Muscle of leg (tissue), 16 donors: ENCODE measurements around the gene MAML2. TPM values are rescaled to one million over a fixed set of nuclear protein-coding genes. Genes with fewer than 3 reads are reported as not detected.

Source experiments
- DNase-seq: peaks from one replicate; pipeline ENCODE4 v3.0.0; 2013
- H3K27ac ChIP-seq: one replicate; pipeline ENCODE4 v1.5.1; 2013; ENCODE audit warnings: mild to moderate bottlenecking, low read length, control low read depth
- H3K27me3 ChIP-seq: one replicate; pipeline ENCODE4 v1.6.1; 2013; ENCODE audit warnings: low read length; ENCODE audit not compliant: control insufficient read depth, insufficient read depth
- H3K36me3 ChIP-seq: one replicate; pipeline ENCODE4 v1.6.1; 2013; ENCODE audit warnings: low read length; ENCODE audit not compliant: control insufficient read depth, insufficient read depth
- H3K4me1 ChIP-seq: one replicate; pipeline ENCODE4 v1.6.1; 2013; ENCODE audit warnings: low read length; ENCODE audit not compliant: control insufficient read depth, insufficient read depth
- H3K4me3 ChIP-seq: one replicate; pipeline ENCODE4 v1.5.1; 2013; ENCODE audit warnings: low read length, control low read depth
- H3K9me3 ChIP-seq: replicated peaks from 2 replicates; pipeline ENCODE4 v1.6.1; 2013; ENCODE audit warnings: low read depth, low read length; ENCODE audit not compliant: control insufficient read depth
- WGBS: methylation state at CpG from one replicate; pipeline ENCODE4 v1.1.5; 2013; ENCODE audit warnings: missing lambda C conversion rate; ENCODE audit not compliant: insufficient coverage; 5-methylcytosine and 5-hydroxymethylcytosine counted together
- long read RNA-seq, 11 donors: transcript quantifications; one replicate each; lab custom pipeline, GENCODE V29; 2026
- polyA plus RNA-seq, 8 donors: library from polyadenylated mRNA; unstranded; fragments of 120-200 nt; gene quantifications; one replicate each; pipeline versions ENCODE4 v1.2.1 to v1.2.3, GENCODE V29; 2013; ENCODE audit warnings: inconsistent platforms in 1 of 8, low replicate concordance in 1 of 8; ENCODE audit not compliant: insufficient read length in 8 of 8, insufficient read depth in 1 of 8
- total RNA-seq: library from RNA; stranded (reverse); fragments of 120-200 nt; gene quantifications from one replicate; pipeline ENCODE4 v1.2.4, GENCODE V29; 2013

MAML2 gene
- total RNA-seq (5.7 TPM), polyA plus RNA-seq (1 to 10 TPM; 4.0 to 7.8 (median 5.7) TPM)
- long read RNA-seq, donor 1: 0 reads
- long read RNA-seq, donor 2: 0 reads
- long read RNA-seq, donor 3, partial matches to known transcripts: 0 of 1 reads
- long read RNA-seq, donor 3, other reads (novel, unspliced or antisense): 0 of 1 reads
- long read RNA-seq, donor 4, partial matches to known transcripts: 0 of 1 reads
- long read RNA-seq, donor 4, other reads (novel, unspliced or antisense): 0 of 1 reads
- long read RNA-seq, donor 5, partial matches to known transcripts: 5 of 8 reads
- long read RNA-seq, donor 5, other reads (novel, unspliced or antisense): 0 of 8 reads
- long read RNA-seq, donor 6, partial matches to known transcripts: 0 of 2 reads
- long read RNA-seq, donor 6, other reads (novel, unspliced or antisense): 0 of 2 reads
- long read RNA-seq, donor 7: 0 reads
- long read RNA-seq, donor 8, partial matches to known transcripts: 5 of 8 reads
- long read RNA-seq, donor 8, other reads (novel, unspliced or antisense): 0 of 8 reads
- long read RNA-seq, donor 9: 0 reads
- long read RNA-seq, donor 10, partial matches to known transcripts: 0 of 2 reads
- long read RNA-seq, donor 10, other reads (novel, unspliced or antisense): 0 of 2 reads
- long read RNA-seq, donor 11, full-length matches to known transcripts: 2 of 2 reads
- long read RNA-seq, donor 11, partial matches to known transcripts: 0 of 2 reads
- long read RNA-seq, donor 11, other reads (novel, unspliced or antisense): 0 of 2 reads

DNA sequence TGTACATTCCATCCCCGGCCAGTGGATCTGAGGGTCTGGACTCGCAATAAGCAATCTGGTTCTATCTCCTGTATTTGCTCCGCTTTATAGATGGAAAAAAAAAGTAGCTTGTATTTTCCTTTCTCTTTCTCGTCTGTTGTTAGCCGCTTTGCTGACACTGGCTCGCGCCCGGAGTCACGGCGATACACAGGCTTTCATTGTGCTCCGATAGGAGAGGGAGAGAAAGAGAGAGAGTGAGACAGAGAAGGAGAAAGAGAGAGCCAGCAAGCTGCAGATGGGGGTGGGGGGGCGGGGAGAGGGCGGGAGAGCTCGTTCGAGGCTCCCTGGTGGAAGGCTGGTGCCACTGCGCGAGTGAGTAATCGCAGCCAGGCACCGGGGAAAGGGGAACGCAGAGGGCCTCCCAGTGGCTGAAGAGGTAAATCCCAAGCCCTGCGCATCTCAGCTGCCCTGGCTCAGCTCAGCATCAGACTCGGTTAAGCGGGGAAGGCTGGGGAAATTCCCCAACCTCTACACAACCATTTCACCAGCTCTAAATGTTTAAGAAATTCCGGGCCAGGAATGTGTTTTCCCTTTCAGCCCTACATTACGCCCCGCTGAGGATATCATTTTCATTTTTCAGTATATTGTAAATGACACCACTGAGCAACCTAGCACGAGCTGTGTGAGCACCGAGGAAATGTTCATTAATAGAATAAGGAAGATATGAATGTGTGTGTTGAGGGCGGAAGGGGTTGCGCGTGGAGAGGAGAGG, at the start of gene MAML2:
TSS of gene MAML2 (minus strand) at position 235 of the 751 bp plus-strand sequence. CDS start 1,300 bp downstream, outside the sequence.
- no peaks in the 10 kb centered on the region for H3K27me3 ChIP-seq
- peaks cover 31% of the 10 kb centered on the region for H3K4me1 ChIP-seq
- peak within 1 kb of the TSS; percentile 68 for H3K4me3 ChIP-seq
- peaks cover 2% of the 10 kb centered on the region for H3K36me3 ChIP-seq
- H3K27ac ChIP-seq: peak within 1 kb of the TSS; percentile 87
- WGBS: 9% methylated on average over 13 of the region's 31 CpGs
- peak; percentile 97 for DNase-seq
- H3K9me3 ChIP-seq: no peaks in the 10 kb centered on the region

GRCh38 chr11:96391698-96392307, 48.8 kb upstream of the MAML2 start:
- DNase-seq: no peak
- no CpG with 5 or more reads among the region's 3 CpGs for WGBS
- Histone ChIP-seq H3K27ac (no peak overlapping the region), H3K27me3 (no peaks in the 10 kb centered on the region), H3K4me1 (peaks cover 4% of the 10 kb centered on the region), H3K4me3 (no peak overlapping the region), H3K9me3 (peaks cover 7% of the 10 kb centered on the region), H3K36me3 (no peaks in the 10 kb centered on the region)

DNA sequence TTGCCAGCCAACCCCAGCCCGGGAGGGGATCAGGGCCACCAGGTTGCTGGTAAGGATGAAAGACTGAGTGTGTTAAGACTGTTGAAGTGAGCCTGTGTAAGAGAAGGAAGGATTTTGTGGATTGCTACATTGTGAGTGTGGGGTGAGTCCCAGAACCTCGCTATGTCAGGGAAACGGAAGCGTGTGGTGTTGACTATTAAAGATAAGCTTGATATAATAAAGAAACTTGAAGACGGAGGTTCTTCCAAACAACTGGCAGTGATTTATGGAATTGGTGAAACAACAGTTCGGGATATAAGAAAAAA, 47.4 kb upstream of the MAML2 start:
- 62% methylated on average over 5 of the region's 6 CpGs for WGBS
- peak overlapping the region; percentile 96 for H3K27ac ChIP-seq
- H3K4me1 ChIP-seq: peaks cover 4% of the 10 kb centered on the region
- H3K9me3 ChIP-seq: peaks cover 7% of the 10 kb centered on the region
- no peak for DNase-seq
- no peaks in the 10 kb centered on the region for H3K27me3 ChIP-seq
- peak overlapping the region; percentile 97 for H3K4me3 ChIP-seq
- no peaks in the 10 kb centered on the region for H3K36me3 ChIP-seq

GRCh38 chr11:96389720-96390487, 46.9 kb upstream of the MAML2 start, which contains the start of the genes CCDC82 and JRKL:
Gene CCDC82, minus strand, starts transcription at chr11:96389912. Its CDS starts 5,165 bp downstream, at chr11:96384747.
Gene JRKL, plus strand, starts transcription at chr11:96390013. Its CDS starts 637 bp downstream, at chr11:96390650.
- WGBS: 2% methylated on average over 30 of the region's 53 CpGs
- Histone ChIP-seq H3K4me1 (peaks cover 4% of the 10 kb centered on the region), H3K27ac (peak within 1 kb of the TSS; percentile 96), H3K27me3 (no peaks in the 10 kb centered on the region), H3K9me3 (peaks cover 7% of the 10 kb centered on the region), H3K4me3 (peak within 1 kb of the TSS; percentile 97), H3K36me3 (no peaks in the 10 kb centered on the region)
- peak; percentile 98 for DNase-seq

GRCh38 chr11:96388891-96389719, 46.1 kb upstream of the MAML2 start:
- Histone ChIP-seq H3K4me1 (peaks cover 4% of the 10 kb centered on the region), H3K4me3 (peak overlapping the region; percentile 97), H3K36me3 (no peaks in the 10 kb centered on the region), H3K27ac (peak overlapping the region; percentile 96), H3K27me3 (no peaks in the 10 kb centered on the region), H3K9me3 (peaks cover 7% of the 10 kb centered on the region)
- 0% methylated on average over 12 of the region's 30 CpGs for WGBS
- peak; percentile 85 for DNase-seq

GRCh38 chr11:96385187-96385586, 42.2 kb upstream of the MAML2 start:
- no peaks in the 10 kb centered on the region for H3K9me3 ChIP-seq
- no peaks in the 10 kb centered on the region for H3K4me1 ChIP-seq
- no peak overlapping the region for H3K27ac ChIP-seq
- no peak for DNase-seq
- 100% methylated on average over 1 of the region's 2 CpGs for WGBS
- H3K4me3 ChIP-seq: no peak overlapping the region
- H3K36me3 ChIP-seq: peaks cover 7% of the 10 kb centered on the region
- H3K27me3 ChIP-seq: no peaks in the 10 kb centered on the region

DNA sequence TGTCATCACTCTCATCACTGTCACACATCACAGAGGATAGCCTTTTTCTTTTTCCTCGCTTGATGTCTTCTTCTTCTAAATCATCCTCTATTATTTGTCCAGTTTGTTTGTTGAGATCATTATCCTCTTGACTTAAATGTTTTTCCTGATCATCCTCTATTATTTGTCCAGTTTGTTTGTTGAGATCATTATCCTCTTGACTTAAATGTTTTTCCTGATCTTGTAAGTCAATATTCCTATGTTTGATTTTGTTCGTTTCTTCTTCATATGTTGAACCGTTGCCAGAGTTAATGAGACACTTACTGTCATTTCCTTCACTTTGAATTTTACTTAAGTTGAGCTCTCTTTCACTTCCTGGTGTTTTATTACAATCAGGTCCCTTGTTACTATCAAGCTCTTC, 41.2 kb upstream of the MAML2 start:
- no CpG with 5 or more reads among the region's 3 CpGs for WGBS
- Histone ChIP-seq H3K4me1 (no peaks in the 10 kb centered on the region), H3K4me3 (no peak overlapping the region), H3K27ac (no peak overlapping the region), H3K27me3 (no peaks in the 10 kb centered on the region), H3K36me3 (peaks cover 7% of the 10 kb centered on the region), H3K9me3 (no peaks in the 10 kb centered on the region)
- no peak for DNase-seq

GRCh38 chr11:96376796-96377195, 33.8 kb upstream of the MAML2 start:
- no peak for DNase-seq
- Histone ChIP-seq H3K27ac (no peak overlapping the region), H3K27me3 (no peaks in the 10 kb centered on the region), H3K4me1 (no peaks in the 10 kb centered on the region), H3K9me3 (no peaks in the 10 kb centered on the region), H3K4me3 (no peak overlapping the region), H3K36me3 (peaks cover 4% of the 10 kb centered on the region)
- WGBS: no CpG with 5 or more reads among the region's 1 CpG
